ENCODE data around the gene JDP2.

DNA sequence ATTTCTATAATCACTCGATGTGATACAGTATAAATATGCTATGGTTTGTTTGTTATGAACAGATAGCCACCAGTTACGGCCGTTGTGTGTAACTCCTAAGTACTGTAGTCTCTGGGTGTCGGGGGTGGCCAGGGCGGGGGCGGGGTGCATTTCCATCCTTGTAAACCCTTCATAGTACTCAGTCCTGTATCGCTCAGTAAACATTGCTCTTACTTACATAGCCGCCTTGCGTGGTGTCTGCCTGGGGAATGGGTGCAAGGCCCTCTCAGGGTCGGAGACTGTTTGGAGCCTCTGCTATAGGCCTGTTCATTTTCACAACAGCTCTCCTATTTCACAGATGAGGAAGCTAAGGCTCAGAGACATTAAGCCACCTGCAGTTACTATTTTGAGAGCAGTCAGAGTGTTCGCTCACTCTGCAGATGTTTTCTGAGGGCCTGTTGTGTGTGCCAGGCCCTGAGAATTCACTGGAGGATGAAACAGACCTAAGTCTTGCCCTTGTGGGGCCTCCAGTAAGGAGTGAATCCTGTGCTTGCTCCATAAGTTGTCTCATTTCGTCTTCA is 42.5 kb downstream of the JDP2 start:
- TF ChIP-seq CTCF (conservative IDR thresholded peaks at IDR 0.05; ENCODE audit: low read depth, low read length) (no peak), EZH2 (IDR thresholded peaks at IDR 0.05; ENCODE audit: borderline replicate concordance, low read depth, low read length, poor library complexity, severe bottlenecking) (no peak)
